ENCODE data around the gene JMJD7.

DNA sequence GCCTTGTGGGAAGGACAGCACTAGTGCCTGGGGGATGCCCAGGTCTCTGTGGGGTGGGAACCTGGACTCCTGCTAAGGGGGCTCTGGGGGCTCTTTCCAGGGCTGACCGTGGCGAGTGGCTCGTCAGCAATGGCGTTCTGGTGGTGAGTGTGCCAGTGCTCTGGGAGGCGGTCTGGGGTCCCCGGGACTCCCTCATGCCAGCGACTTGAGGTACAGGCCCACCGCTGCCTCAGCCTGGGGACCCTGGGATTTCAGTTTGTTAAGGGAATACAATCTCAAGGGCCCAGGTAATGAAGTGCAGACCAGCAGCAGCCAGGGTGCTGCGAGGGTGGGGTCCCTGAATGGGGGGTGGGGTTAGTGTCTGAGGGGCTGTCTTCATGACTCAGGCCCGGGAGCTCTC, 13.2 kb downstream of the JMJD7 start:
- no peak for TF ChIP-seq POLR2A (IDR thresholded peaks at IDR 0.05; ENCODE audit: low read depth, low read length)
- no peak for TF ChIP-seq TAF1 (IDR thresholded peaks at IDR 0.05; ENCODE audit: borderline replicate concordance, low read depth, low read length)
